Mesothelial cell of epicardium (in vitro differentiated cells): ENCODE data around the gene KCTD4. TPM values are rescaled to one million over a fixed set of nuclear protein-coding genes. Genes with fewer than 3 reads are reported as not detected.

ENCODE experiments used
- DNase-seq, 2 experiments: peaks; one replicate each; pipeline ENCODE4 v3.0.0; 2021; ENCODE audit warnings: low spot score in 2 of 2; ENCODE audit not compliant: unreplicated experiment in 2 of 2
- H3K27ac Mint-ChIP-seq: 2 replicates; pipeline ENCODE4 v1.8.0; 2021; ENCODE audit warnings: mixed read lengths
- H3K27me3 Mint-ChIP-seq: 2 replicates; pipeline ENCODE4 v1.8.0; 2021; ENCODE audit warnings: low read depth, mixed read lengths
- H3K36me3 Mint-ChIP-seq: 2 replicates; pipeline ENCODE4 v1.8.0; 2021; ENCODE audit warnings: mixed read lengths
- H3K4me1 Mint-ChIP-seq: 2 replicates; pipeline ENCODE4 v1.8.0; 2021; ENCODE audit warnings: mixed read lengths
- H3K4me3 Mint-ChIP-seq: 2 replicates; pipeline ENCODE4 v1.8.0; 2021; ENCODE audit warnings: mild to moderate bottlenecking, moderate library complexity, mixed read lengths
- H3K9me3 Mint-ChIP-seq: 2 replicates; pipeline ENCODE4 v1.8.0; 2021; ENCODE audit warnings: mixed read lengths
- CTCF ChIP-seq: fragments of 200-600 bp; sonication (generic); IDR thresholded peaks from one replicate; pipeline ENCODE4 v1.5.0; 2021; ENCODE audit warnings: antibody characterized with exemption; ENCODE audit not compliant: unreplicated experiment
- total RNA-seq: library from RNA; stranded (reverse); gene quantifications from 3 replicates; pipeline ENCODE4 v1.2.1, GENCODE V29; 2021

The KCTD4 gene
- total RNA-seq, 1 donor from 2014 or later, result not detected

- Mint-ChIP-seq H3K27me3 (no peaks in the 10 kb centered on the region), H3K9me3 (no peaks in the 10 kb centered on the region), H3K36me3 (no peaks in the 10 kb centered on the region), H3K4me1 (peaks cover 20% of the 10 kb centered on the region), H3K4me3 (no peak overlapping the region), H3K27ac (no peak overlapping the region)
- DNase-seq, result no peak
- TF ChIP-seq CTCF, result no peak
These were observed 39.3 kb upstream of the KCTD4 start for GRCh38 chr13:45240143-45240542.

GRCh38 chr13:45238945-45239795, 38.3 kb upstream of the KCTD4 start:
- peaks cover 20% of the 10 kb centered on the region for H3K4me1 Mint-ChIP-seq
- H3K27me3 Mint-ChIP-seq, result no peaks in the 10 kb centered on the region
- no peak overlapping the region for H3K4me3 Mint-ChIP-seq
- DNase-seq, result no peak
- no peaks in the 10 kb centered on the region for H3K9me3 Mint-ChIP-seq
- no peaks in the 10 kb centered on the region for H3K36me3 Mint-ChIP-seq
- no peak for TF ChIP-seq CTCF
- H3K27ac Mint-ChIP-seq, result peak overlapping the region; percentile 72

- no peak for TF ChIP-seq CTCF
- Mint-ChIP-seq H3K9me3 (peaks cover 4% of the 10 kb centered on the region), H3K27me3 (no peaks in the 10 kb centered on the region), H3K4me1 (peaks cover 13% of the 10 kb centered on the region), H3K36me3 (peaks cover 11% of the 10 kb centered on the region), H3K27ac (no peak overlapping the region), H3K4me3 (no peak overlapping the region)
- DNase-seq, result no peak
These were observed 31.7 kb upstream of the KCTD4 start for GRCh38 chr13:45232591-45232990.

- H3K27me3 Mint-ChIP-seq, result no peaks in the 10 kb centered on the region
- DNase-seq, result no peak
- no peak overlapping the region for H3K4me3 Mint-ChIP-seq
- TF ChIP-seq CTCF, result no peak
- H3K9me3 Mint-ChIP-seq, result peaks cover 4% of the 10 kb centered on the region
- peaks cover 11% of the 10 kb centered on the region for H3K36me3 Mint-ChIP-seq
- peaks cover 13% of the 10 kb centered on the region for H3K4me1 Mint-ChIP-seq
- H3K27ac Mint-ChIP-seq, result peak overlapping the region; percentile 72
These were observed 30.9 kb upstream of the KCTD4 start for GRCh38 chr13:45231722-45232121.

- Mint-ChIP-seq H3K27me3 (no peaks in the 10 kb centered on the region), H3K36me3 (peaks cover 11% of the 10 kb centered on the region), H3K4me1 (peaks cover 12% of the 10 kb centered on the region), H3K9me3 (peaks cover 4% of the 10 kb centered on the region), H3K27ac (peak overlapping the region; percentile 72), H3K4me3 (no peak overlapping the region)
- TF ChIP-seq CTCF, result no peak
- no peak for DNase-seq
These were observed 30.5 kb upstream of the KCTD4 start for GRCh38 chr13:45231305-45231704.
